KMS-11 (cell line): ENCODE measurements around the gene DUSP9.
"Not testable (repeated sequence)": the region's sequence is repeated elsewhere in the genome, so short reads cannot be mapped to it uniquely, and the experiment has no call there.

Source experiments
- H2AFZ ChIP-seq: fragments of 200-600 bp; sonication (generic); 2 replicates; pipeline ENCODE4 v1.6.1; 2016; ENCODE audit warnings: antibody characterized with exemption, mixed run types, low read depth
- H3K27ac ChIP-seq: fragments of 200-600 bp; sonication (generic); 2 replicates; pipeline ENCODE4 v1.6.1; 2016; ENCODE audit warnings: mild to moderate bottlenecking, mixed run types
- H3K27me3 ChIP-seq: fragments of 200-600 bp; sonication (generic); 2 replicates; pipeline ENCODE4 v1.6.1; 2017; ENCODE audit warnings: mild to moderate bottlenecking, low read depth, mixed run types, moderate library complexity; ENCODE audit not compliant: insufficient read depth
- H3K36me3 ChIP-seq: fragments of 200-600 bp; sonication (generic); 2 replicates; pipeline ENCODE4 v1.6.1; 2017; ENCODE audit warnings: mild to moderate bottlenecking, mixed run types; ENCODE audit not compliant: insufficient read depth
- H3K4me1 ChIP-seq: fragments of 200-600 bp; sonication (generic); 2 replicates; pipeline ENCODE4 v1.6.1; 2016; ENCODE audit warnings: mild to moderate bottlenecking, low read depth, mixed run types; ENCODE audit not compliant: poor library complexity, severe bottlenecking
- H3K4me2 ChIP-seq: fragments of 200-600 bp; sonication (generic); 2 replicates; pipeline ENCODE4 v1.7.0; 2016; ENCODE audit warnings: mild to moderate bottlenecking, mixed run types
- H3K4me3 ChIP-seq: fragments of 200-600 bp; sonication (generic); IDR thresholded peaks from 2 replicates; pipeline ENCODE4 v1.6.1; 2017; ENCODE audit warnings: low read depth, low read length, mixed read lengths; ENCODE audit not compliant: insufficient read depth
- H3K79me2 ChIP-seq: fragments of 200-600 bp; sonication (generic); 2 replicates; pipeline ENCODE4 v1.6.1; 2016; ENCODE audit warnings: low read depth, mixed run types; ENCODE audit not compliant: insufficient read depth
- H3K9ac ChIP-seq: fragments of 200-600 bp; sonication (generic); 2 replicates; pipeline ENCODE4 v1.6.1; 2016; ENCODE audit warnings: mild to moderate bottlenecking, mixed run types
- H4K20me1 ChIP-seq: fragments of 200-600 bp; sonication (generic); 2 replicates; pipeline ENCODE4 v1.6.1; 2016; ENCODE audit warnings: mild to moderate bottlenecking, mixed run types; ENCODE audit not compliant: insufficient read depth
- CTCF ChIP-seq: fragments of 200-600 bp; sonication (generic); conservative IDR thresholded peaks from 2 replicates; pipeline ENCODE4 v1.6.1; 2017; ENCODE audit warnings: low read depth, mild to moderate bottlenecking, antibody characterized with exemption, low read length, moderate library complexity, mixed read lengths

The DUSP9 gene

DNA sequence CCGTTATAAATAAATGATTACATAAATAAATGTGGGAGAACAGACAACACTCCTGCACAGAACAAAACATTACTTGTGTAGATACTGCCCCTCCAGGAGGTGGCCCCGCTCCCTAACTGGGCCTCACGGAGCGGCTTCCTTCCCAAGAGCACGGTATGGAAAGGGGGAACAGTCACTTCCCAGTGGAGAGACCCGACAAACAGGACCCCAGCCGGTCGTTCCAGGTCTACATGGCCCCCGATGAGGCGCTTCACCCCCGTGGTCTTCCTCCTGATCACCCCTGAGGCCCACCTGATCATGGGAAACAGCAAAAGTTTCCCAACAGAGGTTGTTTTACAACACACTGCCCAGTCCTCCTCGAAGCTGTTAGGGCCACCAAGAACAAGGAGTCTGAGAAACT lies 34.2 kb downstream of the DUSP9 start:
- H3K4me1 ChIP-seq, result no peaks in the 10 kb centered on the region
- no peaks in the 10 kb centered on the region for H4K20me1 ChIP-seq
- no peaks in the 10 kb centered on the region for H3K27me3 ChIP-seq
- H2AFZ ChIP-seq, result no peak overlapping the region
- no peak overlapping the region for H3K4me3 ChIP-seq
- no peak overlapping the region for H3K9ac ChIP-seq
- no peaks in the 10 kb centered on the region for H3K36me3 ChIP-seq
- no peak overlapping the region for H3K27ac ChIP-seq
- no peaks in the 10 kb centered on the region for H3K79me2 ChIP-seq
- no peak overlapping the region for H3K4me2 ChIP-seq
- TF ChIP-seq CTCF, result no peak

DNA sequence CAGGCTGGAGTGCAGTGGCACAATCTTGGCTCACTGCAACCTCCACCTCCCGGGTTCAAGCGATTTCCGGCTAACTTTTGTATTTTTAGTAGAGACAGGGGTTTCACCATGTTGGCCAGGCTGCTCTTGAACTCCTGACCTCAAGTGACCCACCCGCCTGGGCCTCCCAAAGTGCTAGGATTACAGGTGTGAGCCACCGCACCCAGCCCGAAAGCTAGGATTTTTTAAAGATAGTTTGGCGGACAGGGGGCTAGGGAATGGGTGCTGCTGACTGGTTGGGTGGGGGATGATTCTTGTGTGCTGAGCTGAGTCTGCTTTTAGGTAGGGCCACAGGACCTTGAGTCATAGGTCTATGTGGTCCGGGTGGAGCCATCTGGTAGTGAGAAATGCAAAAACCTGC lies 36.5 kb downstream of the DUSP9 start:
- H3K4me3 ChIP-seq, H3K4me2 ChIP-seq, H3K79me2 ChIP-seq, H2AFZ ChIP-seq, H3K9ac ChIP-seq, H4K20me1 ChIP-seq, H3K36me3 ChIP-seq, H3K27ac ChIP-seq, H3K27me3 ChIP-seq, H3K4me1 ChIP-seq: not testable (repeated sequence)

- H3K27ac ChIP-seq, result no peak overlapping the region
- no peak overlapping the region for H3K4me2 ChIP-seq
- TF ChIP-seq CTCF, result no peak
- no peak overlapping the region for H2AFZ ChIP-seq
- no peaks in the 10 kb centered on the region for H3K4me1 ChIP-seq
- no peak overlapping the region for H3K9ac ChIP-seq
- H4K20me1 ChIP-seq, result no peaks in the 10 kb centered on the region
- H3K27me3 ChIP-seq, result no peaks in the 10 kb centered on the region
- H3K36me3 ChIP-seq, result no peaks in the 10 kb centered on the region
- no peak overlapping the region for H3K4me3 ChIP-seq
- H3K79me2 ChIP-seq, result no peaks in the 10 kb centered on the region
Measured at GRCh38 chrX:153684467-153685155, 37.6 kb downstream of the DUSP9 start.

- H3K27me3 ChIP-seq, result no peaks in the 10 kb centered on the region
- no peaks in the 10 kb centered on the region for H3K79me2 ChIP-seq
- H3K36me3 ChIP-seq, result no peaks in the 10 kb centered on the region
- no peak overlapping the region for H3K9ac ChIP-seq
- TF ChIP-seq CTCF, result no peak
- H4K20me1 ChIP-seq, result no peaks in the 10 kb centered on the region
- H3K4me3 ChIP-seq, result no peak overlapping the region
- H3K4me2 ChIP-seq, result no peak overlapping the region
- H3K4me1 ChIP-seq, result no peaks in the 10 kb centered on the region
- no peak overlapping the region for H2AFZ ChIP-seq
- H3K27ac ChIP-seq, result no peak overlapping the region
Measured at GRCh38 chrX:153685156-153685536, 38.1 kb downstream of the DUSP9 start.

DNA sequence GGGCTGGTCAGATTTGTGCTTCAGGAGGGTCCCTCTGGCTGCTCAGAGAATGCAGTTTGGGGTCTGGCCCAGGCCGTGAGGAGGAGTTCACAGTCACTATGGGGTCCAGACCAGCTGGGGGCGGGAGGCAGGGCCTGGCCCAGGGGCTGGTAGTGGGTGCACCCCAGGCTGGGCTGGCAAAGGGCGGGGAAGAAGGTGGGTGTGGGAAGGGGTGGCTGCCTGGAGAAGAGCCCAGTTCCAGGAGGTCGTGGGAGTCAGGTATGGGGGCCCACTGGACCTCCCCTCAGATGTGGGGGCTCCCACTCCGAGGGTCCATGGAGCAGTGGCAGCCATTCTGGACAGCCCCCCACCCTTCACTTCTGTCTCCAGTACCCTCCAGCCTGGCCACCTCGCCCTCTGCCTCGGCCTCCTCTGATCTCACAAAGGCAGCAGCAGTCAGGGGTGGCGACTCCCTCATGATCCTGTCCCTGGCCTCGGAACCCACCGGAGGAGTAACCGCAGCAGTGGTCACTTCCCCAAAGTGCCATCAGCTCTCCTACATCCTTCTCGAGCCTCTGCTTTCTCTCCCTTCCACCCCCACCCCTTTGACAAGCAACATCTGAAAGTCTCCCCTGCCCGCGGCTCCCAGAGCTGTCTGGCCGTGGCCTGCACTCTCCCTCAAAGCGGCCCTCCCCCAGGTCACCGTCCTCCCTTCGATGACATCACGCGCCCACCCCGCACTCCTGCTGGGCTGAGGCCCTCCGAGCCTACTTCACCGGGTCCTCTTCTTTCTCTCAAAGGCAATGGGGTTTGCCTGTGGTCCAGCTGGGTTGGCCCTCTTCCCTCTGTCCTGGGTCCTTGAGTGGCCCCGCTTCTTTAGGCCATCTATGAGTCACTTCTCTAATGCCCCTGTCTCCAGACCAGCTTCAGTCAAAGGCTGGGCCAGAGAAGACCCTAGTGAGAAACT lies 39.0 kb downstream of the DUSP9 start:
- Histone ChIP-seq H3K9ac (no peak overlapping the region), H3K36me3 (no peaks in the 10 kb centered on the region), H3K4me3 (no peak overlapping the region), H3K79me2 (no peaks in the 10 kb centered on the region), H3K4me1 (no peaks in the 10 kb centered on the region), H4K20me1 (no peaks in the 10 kb centered on the region), H2AFZ (no peak overlapping the region), H3K27me3 (no peaks in the 10 kb centered on the region), H3K27ac (no peak overlapping the region), H3K4me2 (no peak overlapping the region)
- TF ChIP-seq CTCF, result no peak
